Measurements from ENCODE around the gene PSMB9. TPM values are rescaled to one million over a fixed set of nuclear protein-coding genes. Genes with fewer than 3 reads are reported as not detected.

PSMB9 gene
- polyA plus RNA-seq, 1 donor, result 4.2 TPM

DNA sequence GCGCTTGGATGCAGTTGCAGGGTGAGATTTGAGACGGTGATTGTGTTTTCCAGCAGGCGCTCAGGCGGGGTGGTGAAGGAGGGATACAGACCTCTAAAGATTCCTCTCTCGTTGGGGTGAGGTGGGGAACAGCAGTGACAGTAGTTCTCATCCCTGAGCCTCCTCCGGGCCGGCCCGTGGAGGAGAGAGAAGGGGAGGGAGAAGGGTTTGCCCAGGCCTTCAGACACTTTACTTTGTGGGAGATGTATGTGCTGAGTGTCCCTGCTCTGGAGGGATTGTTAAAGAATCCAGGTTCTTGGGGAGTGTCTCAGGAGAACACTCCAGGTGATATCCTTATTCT, 41.0 kb downstream of the PSMB9 start:
- no peak for DNase-seq

- no peak for DNase-seq
Measured at GRCh38 chr6:32903952-32904351, 50.0 kb downstream of the PSMB9 start.

DNA sequence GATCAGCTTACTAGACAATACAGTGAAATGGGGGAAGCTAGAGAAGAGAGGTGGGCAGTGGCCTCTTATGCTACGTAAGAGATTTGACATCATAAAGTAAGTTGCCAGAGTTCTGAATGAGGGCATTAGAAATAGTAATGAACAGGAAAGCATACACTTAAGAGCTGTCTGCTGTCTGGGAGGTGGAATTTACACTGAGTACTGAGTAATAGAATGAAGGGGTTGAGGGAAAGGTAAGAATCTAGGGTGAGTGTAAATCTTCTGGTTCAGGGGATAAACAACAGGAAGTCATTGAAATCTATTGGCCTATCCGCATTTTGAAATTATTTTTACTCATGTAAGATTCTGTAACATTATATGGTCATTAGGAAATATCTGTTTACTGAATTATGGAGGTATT, 51.1 kb downstream of the PSMB9 start:
- DNase-seq, result no peak

DNA sequence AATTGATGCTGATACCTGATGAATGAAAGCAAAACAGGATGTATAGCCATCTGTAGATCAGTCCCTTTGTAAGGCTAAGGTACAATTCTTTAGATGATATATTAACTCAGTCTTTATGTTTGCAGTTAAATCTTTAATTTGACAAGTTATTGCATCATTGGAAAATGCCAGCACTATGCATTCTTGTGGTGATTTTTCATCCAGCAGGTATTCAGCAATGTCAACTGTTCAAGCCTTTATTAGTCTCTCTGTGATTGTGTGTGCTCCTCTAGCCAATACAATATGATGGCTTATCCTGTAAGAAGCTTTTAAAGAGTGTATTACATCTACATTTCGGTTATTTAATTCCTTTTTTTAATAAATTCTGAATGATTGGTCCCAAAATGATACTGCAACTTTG, 52.5 kb downstream of the PSMB9 start:
- DNase-seq, result no peak

- no peak for DNase-seq
Measured at GRCh38 chr6:32908897-32909296, 54.9 kb downstream of the PSMB9 start.

Other genes with a start within 250 kb of the PSMB9 start
- 3.3 TPM for gene HLA-DQA1, start 216.8 kb upstream of the PSMB9 start, polyA plus RNA-seq (ENCODE audit: insufficient read length)
- gene HLA-DQB1, start 187.5 kb upstream of the PSMB9 start, polyA plus RNA-seq (ENCODE audit: insufficient read length), result 8.4 TPM
- gene HLA-DQA2, start 112.8 kb upstream of the PSMB9 start, polyA plus RNA-seq (ENCODE audit: insufficient read length), result 2.1 TPM
- 2.9 TPM for gene HLA-DQB2, start 90.7 kb upstream of the PSMB9 start, polyA plus RNA-seq (ENCODE audit: insufficient read length)
- gene HLA-DOB, start 37.2 kb upstream of the PSMB9 start, polyA plus RNA-seq (ENCODE audit: insufficient read length), result 0.32 TPM
- gene TAP2, start 15.5 kb upstream of the PSMB9 start, polyA plus RNA-seq (ENCODE audit: insufficient read length), result 11.5 TPM
- 18.8 TPM for gene PSMB8, start 10.1 kb upstream of the PSMB9 start, polyA plus RNA-seq (ENCODE audit: insufficient read length)
- 7.7 TPM for gene TAP1, start 488 bp upstream of the PSMB9 start, polyA plus RNA-seq (ENCODE audit: insufficient read length)
- 64.6 TPM for gene HLA-DMB, start 86.8 kb downstream of the PSMB9 start, polyA plus RNA-seq (ENCODE audit: insufficient read length)
- 14.7 TPM for gene HLA-DMA, start 98.9 kb downstream of the PSMB9 start, polyA plus RNA-seq (ENCODE audit: insufficient read length)
- gene BRD2, start 114.4 kb downstream of the PSMB9 start, polyA plus RNA-seq (ENCODE audit: insufficient read length), result 357 TPM
- gene HLA-DOA, start 155.4 kb downstream of the PSMB9 start, polyA plus RNA-seq (ENCODE audit: insufficient read length), result 5.9 TPM
- 20.2 TPM for gene HLA-DPA1, start 219.5 kb downstream of the PSMB9 start, polyA plus RNA-seq (ENCODE audit: insufficient read length)
- 13.5 TPM for gene HLA-DPB1, start 221.8 kb downstream of the PSMB9 start, polyA plus RNA-seq (ENCODE audit: insufficient read length)